Activated B cell treated with CpG ODN at 0.5 μM for 24 hours (primary cell): ENCODE results near the gene NQO1. TPM values are rescaled to one million over a fixed set of nuclear protein-coding genes. Genes with fewer than 3 reads are reported as not detected.

Source experiments
- ATAC-seq: fragments of 200-7000 bp; cut with Tn5 transposase; one replicate; pipeline ENCODE4 v1.10.0; 2021; ENCODE audit warnings: low read depth, mild to moderate bottlenecking, moderate library complexity
- CTCF ChIA-PET: fragments of 350-600 bp; sonication (Branson Sonifier 250); formaldehyde crosslinking; loops from one replicate; lab custom pipeline; 2021; ENCODE audit warnings: antibody characterized with exemption; lab: Charles Lee
- POLR2A ChIA-PET: fragments of 350-600 bp; sonication (Branson Sonifier 250); formaldehyde crosslinking; loops from one replicate; lab custom pipeline; 2021; ENCODE audit warnings: antibody characterized with exemption; lab: Charles Lee
- DNase-seq: peaks from one replicate; pipeline ENCODE4 v3.0.0; 2022
- H3K27ac Mint-ChIP-seq: one replicate; pipeline ENCODE4 v1.8.0; 2020; ENCODE audit warnings: mixed read lengths
- H3K27me3 Mint-ChIP-seq: one replicate; pipeline ENCODE4 v1.8.0; 2021; ENCODE audit warnings: mixed read lengths
- H3K36me3 Mint-ChIP-seq: one replicate; pipeline ENCODE4 v1.8.0; 2021; ENCODE audit warnings: low read depth, mixed read lengths
- H3K4me1 Mint-ChIP-seq: one replicate; pipeline ENCODE4 v1.8.0; 2021; ENCODE audit warnings: mixed read lengths
- H3K4me3 Mint-ChIP-seq: one replicate; pipeline ENCODE4 v1.8.0; 2020; ENCODE audit warnings: mild to moderate bottlenecking, mixed read lengths
- H3K9me3 Mint-ChIP-seq: one replicate; pipeline ENCODE4 v1.8.0; 2020; ENCODE audit warnings: mixed read lengths
- intact Hi-C: fragments of 100-400 bp; cut with micrococcal nuclease; formaldehyde crosslinking; loops from one replicate; pipeline ENCODE4 v1.15.1; 2024
- total RNA-seq: library from RNA; stranded (reverse); gene quantifications from 2 replicates; pipeline ENCODE4 v1.2.3, GENCODE V29; 2022
- TF ChIP-seq, protein P1 (sequence below): fragments of 200-600 bp; IDR thresholded peaks from one replicate; pipeline ENCODE4 v1.8.0; 2022; ENCODE audit warnings: antibody characterized with exemption, mild to moderate bottlenecking

NQO1 gene
- total RNA-seq, 1 donor from 2014 or later: 5.5 TPM

DNA sequence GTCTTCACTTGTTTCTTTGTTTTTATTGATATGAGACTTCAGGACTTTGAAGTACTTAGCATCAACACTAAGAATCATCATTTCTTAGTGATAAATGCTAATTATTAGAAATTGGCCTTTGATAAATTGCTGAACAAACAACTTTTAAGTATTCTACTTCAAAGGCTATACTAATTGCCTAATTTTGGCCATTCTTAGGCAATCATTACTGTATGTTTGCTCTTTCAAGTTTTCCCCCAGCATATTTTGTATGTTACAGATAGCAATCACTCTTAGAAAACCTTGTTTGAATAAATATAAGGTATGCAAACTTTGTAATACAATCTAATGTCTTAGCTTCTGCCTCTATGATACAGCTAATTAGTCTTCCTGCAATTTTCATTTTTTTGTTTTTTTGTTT, 46.0 kb downstream of the NQO1 start:
- Mint-ChIP-seq H3K4me3 (no peak overlapping the region), H3K27ac (no peak overlapping the region), H3K36me3 (peaks cover 53% of the 10 kb centered on the region), H3K27me3 (no peaks in the 10 kb centered on the region), H3K9me3 (no peaks in the 10 kb centered on the region), H3K4me1 (no peaks in the 10 kb centered on the region)
- TF ChIP-seq, protein P1, sequence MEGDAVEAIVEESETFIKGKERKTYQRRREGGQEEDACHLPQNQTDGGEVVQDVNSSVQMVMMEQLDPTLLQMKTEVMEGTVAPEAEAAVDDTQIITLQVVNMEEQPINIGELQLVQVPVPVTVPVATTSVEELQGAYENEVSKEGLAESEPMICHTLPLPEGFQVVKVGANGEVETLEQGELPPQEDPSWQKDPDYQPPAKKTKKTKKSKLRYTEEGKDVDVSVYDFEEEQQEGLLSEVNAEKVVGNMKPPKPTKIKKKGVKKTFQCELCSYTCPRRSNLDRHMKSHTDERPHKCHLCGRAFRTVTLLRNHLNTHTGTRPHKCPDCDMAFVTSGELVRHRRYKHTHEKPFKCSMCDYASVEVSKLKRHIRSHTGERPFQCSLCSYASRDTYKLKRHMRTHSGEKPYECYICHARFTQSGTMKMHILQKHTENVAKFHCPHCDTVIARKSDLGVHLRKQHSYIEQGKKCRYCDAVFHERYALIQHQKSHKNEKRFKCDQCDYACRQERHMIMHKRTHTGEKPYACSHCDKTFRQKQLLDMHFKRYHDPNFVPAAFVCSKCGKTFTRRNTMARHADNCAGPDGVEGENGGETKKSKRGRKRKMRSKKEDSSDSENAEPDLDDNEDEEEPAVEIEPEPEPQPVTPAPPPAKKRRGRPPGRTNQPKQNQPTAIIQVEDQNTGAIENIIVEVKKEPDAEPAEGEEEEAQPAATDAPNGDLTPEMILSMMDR: no peak
- intact Hi-C loops: no loop called here
- DNase-seq (no peak), ATAC-seq (no peak)
- ChIA-PET CTCF (no interaction called here), POLR2A (no interaction called here)

DNA sequence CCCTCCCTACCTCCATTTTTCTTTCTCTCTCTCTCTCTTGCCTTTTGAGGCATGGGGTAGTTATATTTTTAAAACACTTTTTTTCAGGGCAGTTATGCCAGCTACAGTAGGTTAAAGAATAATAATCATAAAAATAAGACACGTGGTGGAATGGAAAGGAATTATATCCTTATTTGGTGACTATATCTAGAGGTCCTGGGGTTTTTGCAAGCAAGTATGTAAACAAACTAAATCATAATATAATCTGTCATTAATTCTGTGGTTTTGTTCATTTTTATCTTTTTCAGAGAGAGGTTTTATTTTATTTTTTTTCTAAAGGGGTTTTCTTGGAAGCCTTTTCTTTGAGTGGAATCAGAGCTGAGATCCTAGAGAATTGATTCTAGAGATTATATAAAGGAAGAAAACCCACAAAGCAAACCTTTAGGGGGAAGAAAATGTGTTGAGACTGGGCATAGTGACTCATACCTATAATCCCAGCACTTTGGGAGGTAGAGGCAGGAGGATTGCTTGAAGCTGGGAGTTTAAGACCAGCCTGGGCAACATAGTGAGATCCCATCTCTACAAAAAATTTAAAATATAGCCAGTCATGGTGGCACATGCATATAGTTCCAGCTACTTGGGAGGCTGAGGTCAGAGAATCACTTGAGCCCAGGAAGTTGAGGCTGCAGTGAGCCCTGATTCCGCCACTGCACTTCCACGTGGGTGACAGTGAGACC, 53.2 kb downstream of the NQO1 start:
- H3K36me3 Mint-ChIP-seq: peaks cover 67% of the 10 kb centered on the region
- DNase-seq: no peak
- intact Hi-C loops: no loop called here
- no peak for ATAC-seq
- H3K4me3 Mint-ChIP-seq: no peak overlapping the region
- CTCF ChIA-PET: interaction anchor here (4.7 kb wide), 1 partner anchor 277 kb away, joined by 15 read pairs; no protein-coding TSS in a partner anchor
- no peaks in the 10 kb centered on the region for H3K9me3 Mint-ChIP-seq
- no peaks in the 10 kb centered on the region for H3K27me3 Mint-ChIP-seq
- H3K4me1 Mint-ChIP-seq: no peaks in the 10 kb centered on the region
- POLR2A ChIA-PET: interaction anchor here (0.6 kb wide), 1 partner anchor 17 kb away, joined by 7 read pairs; no protein-coding TSS in a partner anchor
- TF ChIP-seq, protein P1: no peak
- H3K27ac Mint-ChIP-seq: no peak overlapping the region

DNA sequence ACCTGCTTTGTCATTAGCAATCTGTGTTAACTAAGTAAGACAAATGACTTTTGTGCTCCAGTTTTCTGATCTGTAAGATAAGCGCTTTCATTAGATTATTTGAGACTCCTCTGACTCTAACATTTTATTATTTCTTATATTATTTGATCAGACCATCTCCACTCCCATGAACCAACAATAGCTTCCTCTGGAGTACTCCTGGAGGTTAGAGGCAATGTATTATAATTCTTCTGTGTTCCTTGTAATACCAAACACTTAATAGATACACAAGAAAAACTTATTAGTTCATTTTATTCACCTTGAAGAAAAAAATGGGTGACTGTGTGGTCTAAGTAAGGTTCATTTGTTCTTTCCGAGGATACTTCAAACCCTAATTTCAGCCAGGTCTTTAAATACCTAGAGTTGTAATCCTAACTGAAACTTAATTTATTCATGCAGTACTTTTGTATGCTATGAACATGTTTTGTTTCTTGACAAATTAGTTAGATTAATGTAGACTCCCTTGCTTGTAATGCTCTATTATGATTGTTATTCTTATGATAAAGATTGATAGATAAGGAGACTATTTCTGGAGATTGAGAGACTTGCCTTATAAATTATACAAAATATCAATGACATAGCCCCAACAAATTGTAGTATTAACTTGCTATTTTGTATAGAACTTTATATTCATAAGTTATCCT, 53.9 kb downstream of the NQO1 start:
- ChIA-PET POLR2A (no interaction called here), CTCF (interaction anchor here (4.7 kb wide), 1 partner anchor 276 kb away, joined by 15 read pairs; no protein-coding TSS in a partner anchor)
- H3K4me1 Mint-ChIP-seq: no peaks in the 10 kb centered on the region
- ATAC-seq (no peak), DNase-seq (no peak)
- H3K4me3 Mint-ChIP-seq: no peak overlapping the region
- H3K27me3 Mint-ChIP-seq: no peaks in the 10 kb centered on the region
- no peak overlapping the region for H3K27ac Mint-ChIP-seq
- TF ChIP-seq, protein P1: no peak
- intact Hi-C loops: no loop called here
- no peaks in the 10 kb centered on the region for H3K9me3 Mint-ChIP-seq
- peaks cover 66% of the 10 kb centered on the region for H3K36me3 Mint-ChIP-seq

DNA sequence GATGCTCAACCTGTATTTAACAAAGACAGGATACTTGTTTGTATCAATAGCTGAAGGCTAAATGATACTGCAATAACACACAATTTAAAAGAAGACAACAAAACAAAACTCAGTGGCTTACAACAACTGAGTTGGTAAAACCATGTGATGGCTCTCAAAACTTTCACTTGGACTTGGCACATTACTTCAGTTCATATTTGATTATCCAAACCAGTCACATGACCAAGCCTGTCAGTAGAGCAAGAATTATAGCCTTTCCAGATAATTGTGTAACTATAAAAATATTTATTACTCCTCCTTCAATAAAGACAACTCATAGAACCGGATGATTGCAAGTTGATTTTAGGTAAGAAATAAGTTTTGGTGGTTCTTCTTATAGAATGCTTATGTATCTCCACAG, 56.8 kb downstream of the NQO1 start:
- ChIA-PET CTCF (interaction anchor here (1.3 kb wide), 1 partner anchor 273 kb away, joined by 4 read pairs; no protein-coding TSS in a partner anchor), POLR2A (no interaction called here)
- H3K36me3 Mint-ChIP-seq: peaks cover 49% of the 10 kb centered on the region
- H3K27me3 Mint-ChIP-seq: no peaks in the 10 kb centered on the region
- TF ChIP-seq, protein P1: no peak
- DNase-seq (no peak), ATAC-seq (no peak)
- H3K27ac Mint-ChIP-seq: no peak overlapping the region
- H3K9me3 Mint-ChIP-seq: no peaks in the 10 kb centered on the region
- H3K4me3 Mint-ChIP-seq: no peak overlapping the region
- intact Hi-C loops: no loop called here
- H3K4me1 Mint-ChIP-seq: no peaks in the 10 kb centered on the region

DNA sequence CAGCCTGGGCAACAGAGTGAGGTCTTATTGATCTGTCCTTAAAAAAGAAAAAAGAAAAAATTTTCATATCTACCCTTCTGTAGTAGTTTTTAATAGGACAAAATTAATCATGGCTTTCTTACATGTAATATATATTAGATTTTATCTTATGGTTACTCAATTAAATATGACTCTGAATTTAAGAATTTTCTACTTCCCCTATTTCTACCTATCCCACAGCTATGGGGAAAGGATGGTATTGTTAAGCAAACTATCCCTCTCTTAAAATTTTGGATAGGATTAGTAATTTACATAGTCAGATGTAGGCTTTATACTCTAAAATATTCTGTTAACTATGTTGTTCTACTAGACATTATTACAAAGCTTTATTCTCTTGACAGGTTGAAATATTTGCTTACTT, 62.5 kb downstream of the NQO1 start:
- POLR2A ChIA-PET: interaction anchor here (0.5 to 0.7 kb wide), 2 partner anchors 17 to 246 kb away, joined by 5 to 6 read pairs; no protein-coding TSS in a partner anchor
- DNase-seq (no peak), ATAC-seq (no peak)
- TF ChIP-seq, protein P1: no peak
- Mint-ChIP-seq H3K27ac (no peak overlapping the region), H3K36me3 (peaks cover 46% of the 10 kb centered on the region), H3K4me3 (no peak overlapping the region), H3K27me3 (no peaks in the 10 kb centered on the region), H3K9me3 (no peaks in the 10 kb centered on the region), H3K4me1 (no peaks in the 10 kb centered on the region)
- CTCF ChIA-PET: interaction anchor here (1.9 kb wide), 1 partner anchor 267 kb away, joined by 9 read pairs; no protein-coding TSS in a partner anchor
- intact Hi-C loops: no loop called here
